GM19035 (cell line): ENCODE results near the gene RASA2.
"Not testable (repeated sequence)": the region's sequence is repeated elsewhere in the genome, so short reads cannot be mapped to it uniquely, and the experiment has no call there.

ENCODE experiments used
- ATAC-seq: cut with Tn5 transposase; IDR thresholded peaks from one replicate; pipeline ENCODE4 v1.9.1; 2021; ENCODE audit not compliant: unreplicated experiment

RASA2 gene

GRCh38 chr3:141532609-141533008 is 45.8 kb downstream of the RASA2 start:
- ATAC-seq: no peak

- ATAC-seq: not testable (repeated sequence)
These were observed 49.2 kb downstream of the RASA2 start for GRCh38 chr3:141536017-141536416.

- no peak for ATAC-seq
These were observed 51.0 kb downstream of the RASA2 start for GRCh38 chr3:141537856-141538255.

- ATAC-seq: no peak
These were observed 51.9 kb downstream of the RASA2 start for GRCh38 chr3:141538568-141539240.

GRCh38 chr3:141539431-141540187 is 52.8 kb downstream of the RASA2 start:
- ATAC-seq: no peak

GRCh38 chr3:141540531-141540930 is 53.7 kb downstream of the RASA2 start:
- no peak for ATAC-seq

- ATAC-seq: no peak
These were observed 55.6 kb downstream of the RASA2 start for GRCh38 chr3:141542202-141542969.

GRCh38 chr3:141542989-141543388 is 56.2 kb downstream of the RASA2 start:
- no peak for ATAC-seq

GRCh38 chr3:141544697-141545096 is 57.9 kb downstream of the RASA2 start:
- ATAC-seq: no peak

GRCh38 chr3:141546081-141546480 is 59.3 kb downstream of the RASA2 start:
- ATAC-seq: no peak

GRCh38 chr3:141546586-141546985 is 59.8 kb downstream of the RASA2 start:
- ATAC-seq: no peak

- ATAC-seq: no peak
These were observed 61.0 kb downstream of the RASA2 start for GRCh38 chr3:141547791-141548190.

GRCh38 chr3:141550926-141551665 is 64.3 kb downstream of the RASA2 start:
- no peak for ATAC-seq

GRCh38 chr3:141552440-141552991 is 65.7 kb downstream of the RASA2 start:
- no peak for ATAC-seq

- ATAC-seq: no peak
These were observed 66.2 kb downstream of the RASA2 start for GRCh38 chr3:141553055-141553454.

GRCh38 chr3:141556034-141556433 is 69.2 kb downstream of the RASA2 start:
- ATAC-seq: no peak

GRCh38 chr3:141557961-141558706 is 71.3 kb downstream of the RASA2 start:
- no peak for ATAC-seq

GRCh38 chr3:141561426-141562034 is 74.7 kb downstream of the RASA2 start:
- ATAC-seq: no peak

GRCh38 chr3:141564241-141564640 is 77.4 kb downstream of the RASA2 start:
- ATAC-seq: no peak

GRCh38 chr3:141570068-141570467 is 83.2 kb downstream of the RASA2 start:
- no peak for ATAC-seq
